ENCODE measurements around the gene GH2.

GH2 gene

DNA sequence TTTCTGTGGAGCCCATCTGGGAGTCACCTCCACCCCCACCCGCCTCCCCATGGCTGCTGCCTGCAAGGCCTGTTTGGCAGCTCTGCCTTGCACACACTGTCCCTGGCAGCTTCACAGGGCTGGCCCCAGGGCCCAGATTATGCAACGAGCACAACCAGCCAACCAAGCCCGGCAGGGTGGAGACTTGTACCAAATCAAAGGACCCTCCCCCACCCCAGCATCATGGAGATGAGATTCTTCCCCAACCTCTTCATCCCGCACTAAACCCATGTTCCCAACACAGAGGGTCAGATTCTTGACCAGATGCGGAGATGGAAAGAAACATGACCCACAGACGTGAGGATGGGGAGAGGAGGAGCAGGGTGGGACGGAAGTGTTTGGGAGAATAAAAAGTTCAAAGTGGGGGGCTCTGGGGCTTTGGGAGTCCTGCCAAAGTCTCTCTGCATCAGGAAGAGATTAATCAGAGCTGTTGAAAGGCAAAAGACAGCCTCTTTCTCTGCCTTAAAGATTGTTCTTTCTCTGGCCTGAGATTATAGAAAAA is 43.0 kb downstream of the GH2 start:
- DNase-seq: no peak

DNA sequence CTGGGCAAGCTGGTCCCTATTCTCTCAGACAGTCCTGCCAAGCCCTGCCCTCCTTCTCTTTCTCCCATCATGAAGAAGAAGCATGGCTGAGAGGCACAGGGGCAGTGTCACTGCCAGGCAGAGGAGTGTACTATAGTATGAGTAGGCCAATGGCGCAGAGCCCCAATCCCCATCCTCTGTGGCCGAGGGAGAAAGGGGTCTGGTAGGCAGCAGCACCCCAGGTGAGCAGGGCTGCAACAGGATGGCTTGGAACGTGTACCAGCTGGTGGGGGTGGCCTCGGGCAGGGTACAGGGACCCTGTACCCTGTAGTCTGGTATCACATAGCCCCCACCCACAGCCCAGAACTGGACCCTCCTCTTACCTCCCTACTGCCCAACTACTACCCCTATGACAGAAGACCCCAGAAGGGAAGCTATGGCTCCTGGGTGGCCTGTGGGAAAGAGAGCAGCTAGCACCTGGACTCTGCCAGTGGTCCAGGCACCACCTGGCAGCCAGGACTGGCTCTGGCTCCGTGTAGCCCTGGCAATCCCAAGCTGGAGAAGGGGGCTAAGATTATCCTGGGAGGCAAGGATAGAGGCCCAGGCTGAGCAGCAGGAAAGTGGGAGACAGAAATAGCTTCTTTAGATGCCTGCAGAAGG is 43.7 kb downstream of the GH2 start:
- no peak for DNase-seq

DNA sequence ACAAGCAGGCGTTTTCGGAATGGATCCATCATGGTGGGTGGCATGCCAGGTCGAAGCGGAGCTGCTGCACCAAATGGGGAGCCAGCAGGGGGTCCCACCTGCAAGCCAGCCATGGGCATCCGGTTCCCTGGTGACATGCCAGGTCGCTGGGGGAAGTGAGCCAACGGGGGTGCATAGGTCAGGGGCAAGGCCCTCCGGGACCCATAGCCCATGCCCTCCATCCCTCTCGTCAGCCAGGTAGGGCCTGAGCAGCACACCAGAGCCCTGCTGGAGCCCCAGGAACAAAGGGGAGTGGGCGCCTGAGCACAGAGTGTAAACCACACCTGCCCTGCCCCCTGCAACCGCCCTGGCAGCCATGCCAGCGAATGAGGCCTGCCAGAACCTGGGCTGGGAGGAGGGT is 44.3 kb downstream of the GH2 start:
- no peak for DNase-seq

DNA sequence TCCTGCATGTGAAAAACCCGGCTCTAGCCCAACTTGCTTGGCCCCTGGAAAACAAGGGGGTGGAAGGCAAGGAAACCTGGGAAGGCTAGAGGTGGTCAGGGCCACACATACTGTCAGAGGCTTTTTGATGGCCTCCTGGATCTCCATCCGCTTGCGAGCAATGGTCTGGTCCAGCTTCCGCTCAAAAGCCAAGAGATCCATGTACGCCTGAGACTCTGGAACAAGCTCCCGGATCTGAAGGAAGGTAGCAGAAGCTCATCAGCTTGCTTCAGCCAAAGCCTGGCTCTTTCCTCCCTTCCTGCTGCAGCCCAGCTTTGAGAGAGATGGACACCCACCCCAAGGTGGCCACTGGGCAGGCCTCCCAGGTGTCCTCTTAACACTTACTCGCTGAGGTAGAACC is 44.9 kb downstream of the GH2 start:
- DNase-seq: no peak

DNA sequence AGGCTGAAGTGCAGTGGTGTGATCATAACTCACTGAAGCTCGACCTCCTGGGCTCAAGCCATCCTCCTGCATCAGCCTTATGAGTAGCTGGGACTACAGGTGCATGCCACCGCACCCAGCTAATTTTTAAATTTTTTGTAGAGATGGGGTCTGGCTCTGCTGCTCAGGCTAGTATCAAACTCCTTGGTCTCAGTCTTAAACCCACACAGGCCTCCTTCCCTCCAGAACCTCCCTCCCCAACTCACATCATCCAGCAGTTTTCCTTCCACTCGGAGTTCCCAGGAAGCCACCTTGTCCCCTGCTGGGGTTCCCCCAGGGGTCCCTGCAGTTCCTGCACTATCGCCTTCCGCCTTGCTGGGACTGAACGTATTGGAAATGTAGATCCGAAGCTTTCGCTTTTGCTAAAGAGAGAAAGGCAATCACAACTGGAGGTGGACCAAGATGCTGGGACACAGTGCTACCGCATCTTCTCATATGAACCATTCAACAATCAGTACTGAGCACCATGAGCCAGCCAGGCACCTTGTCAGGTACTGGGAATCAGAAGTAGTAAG is 46.5 kb downstream of the GH2 start:
- no peak for DNase-seq

DNA sequence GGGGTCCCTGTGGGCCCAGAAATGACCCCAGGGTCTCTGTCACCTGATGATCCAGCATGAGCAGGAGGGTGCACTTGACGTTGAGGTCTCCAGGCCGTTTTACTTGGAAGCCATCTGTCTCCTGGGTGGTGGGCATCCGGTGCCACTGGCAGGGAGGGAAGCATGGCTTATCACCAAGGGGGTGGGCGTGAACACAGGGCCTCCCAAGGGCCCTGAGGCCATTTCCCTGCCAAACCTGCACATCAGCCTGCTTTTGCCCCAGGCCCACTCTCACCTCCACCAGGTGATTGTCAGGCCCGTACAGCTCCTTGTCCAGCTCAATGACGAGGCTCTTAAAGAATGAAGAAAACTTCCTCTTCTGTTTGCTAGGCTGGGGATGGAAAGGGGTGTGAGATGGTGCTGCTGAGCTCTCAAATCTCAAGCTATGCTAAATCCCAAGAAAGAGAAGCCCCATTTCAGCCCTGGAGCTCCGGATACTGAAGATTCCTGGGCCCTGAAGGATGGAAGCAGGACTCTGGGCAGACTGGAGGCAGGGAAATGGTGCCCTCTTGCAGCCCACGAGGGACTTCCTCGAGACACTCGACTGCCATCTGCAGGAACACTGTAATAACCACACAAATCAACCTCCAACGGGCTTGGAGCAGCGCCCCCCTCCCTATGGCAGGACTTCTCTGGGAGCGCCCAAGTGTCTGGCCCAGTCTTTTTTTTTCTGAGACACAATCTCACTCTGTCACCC is 47.1 kb downstream of the GH2 start:
- peak; percentile 52 for DNase-seq

DNA sequence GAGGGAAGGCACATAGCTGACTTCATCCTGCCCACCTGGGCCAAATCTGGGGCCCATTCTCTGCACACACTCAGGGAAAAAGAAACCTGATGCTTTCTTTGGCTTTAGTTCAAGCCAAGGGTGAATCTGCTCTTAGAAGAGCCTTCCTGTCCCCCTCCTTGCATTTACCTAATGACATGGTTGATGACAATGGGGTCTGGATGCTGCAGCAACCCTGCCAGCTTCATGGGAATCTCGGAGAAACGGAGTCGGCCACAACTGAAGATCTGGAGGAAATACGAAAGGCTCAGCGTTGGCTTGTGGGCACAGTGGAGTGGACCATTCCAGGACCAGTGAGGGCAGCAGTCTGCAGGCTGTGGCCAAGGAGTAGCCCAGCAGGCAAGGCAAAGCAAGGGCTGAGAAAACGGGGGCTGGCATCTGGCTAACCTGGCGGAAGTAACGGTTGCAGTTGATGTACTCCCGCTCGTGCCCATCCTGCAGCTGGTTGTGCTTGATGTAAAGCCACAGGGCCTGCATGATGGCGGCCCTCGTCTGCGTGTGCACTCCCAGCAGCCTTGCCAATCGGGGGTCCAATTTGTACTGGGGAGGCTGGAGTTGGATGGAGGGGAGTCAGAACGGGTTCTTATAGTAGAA is 47.9 kb downstream of the GH2 start:
- DNase-seq: no peak

DNA sequence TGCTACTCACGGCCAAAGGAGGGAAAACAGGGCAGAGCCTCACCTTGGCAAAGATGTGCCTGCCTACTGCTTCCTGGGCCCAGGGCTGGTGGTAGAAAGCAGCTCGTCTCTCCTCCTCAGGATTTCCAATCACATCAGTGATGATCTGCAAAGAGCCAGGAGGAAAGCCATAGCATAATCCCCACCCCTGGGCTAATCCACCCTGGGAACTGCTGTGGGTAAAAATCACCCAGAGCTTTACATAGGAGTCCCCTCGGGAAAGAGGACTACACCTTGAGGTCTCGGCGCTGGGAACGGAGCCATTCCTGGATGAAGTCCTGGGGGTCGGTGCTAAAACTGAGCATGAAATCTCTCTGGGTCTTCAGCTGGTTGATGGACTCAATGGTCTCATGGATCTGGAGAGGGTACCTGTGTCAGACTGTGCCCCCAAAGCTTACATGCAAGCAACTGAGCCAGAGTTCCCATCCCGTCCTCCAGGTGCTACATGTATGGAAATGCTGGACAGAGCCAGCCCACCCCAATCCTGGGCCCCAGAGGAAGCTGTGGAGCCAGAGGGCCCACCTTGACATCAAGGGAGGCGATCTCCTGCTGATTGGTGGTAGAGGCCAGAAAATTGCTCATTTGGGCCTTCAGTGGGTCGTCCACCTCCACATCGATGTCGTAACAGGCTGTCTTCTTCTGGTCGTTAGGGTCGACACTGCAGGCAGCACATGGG is 48.6 kb downstream of the GH2 start:
- DNase-seq: no peak

DNA sequence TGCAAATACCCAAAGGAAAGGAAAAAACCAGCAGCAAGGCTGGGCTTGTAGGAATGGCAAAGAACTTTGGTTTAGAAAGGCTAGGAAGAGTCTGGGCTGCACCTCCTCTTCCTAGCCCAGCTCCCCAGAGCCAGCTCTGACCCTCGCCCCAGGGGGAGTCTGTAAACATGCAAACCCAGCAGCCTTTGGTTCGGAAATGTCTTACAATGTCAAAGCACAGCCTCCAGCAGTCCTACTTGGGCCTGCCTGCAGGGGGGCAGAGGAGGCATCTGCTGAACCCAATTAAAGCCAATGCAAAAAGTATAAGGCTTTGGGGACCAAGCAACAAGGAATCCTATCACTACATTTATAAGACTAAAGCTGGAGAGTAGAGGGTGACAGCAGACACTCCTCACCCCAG is 49.3 kb downstream of the GH2 start:
- DNase-seq: no peak

DNA sequence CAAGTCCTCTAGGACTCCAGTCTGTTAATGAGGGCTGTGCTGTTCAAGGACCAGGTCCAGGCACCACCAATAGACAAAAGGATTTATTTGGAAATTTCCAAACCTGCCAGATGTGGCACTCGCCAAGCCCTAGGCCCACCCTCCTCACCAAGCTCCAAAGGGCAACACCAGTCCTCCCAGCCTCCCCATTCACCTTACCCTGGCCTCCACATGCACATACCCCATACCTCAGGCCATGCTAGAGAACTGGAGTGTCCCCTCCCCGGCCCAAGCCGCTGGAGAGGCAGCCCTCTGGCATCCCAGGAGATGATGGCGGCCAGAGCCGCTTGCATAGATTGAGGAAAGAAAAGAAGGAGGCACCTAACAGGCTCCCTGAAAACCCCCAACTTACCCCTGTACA is 49.7 kb downstream of the GH2 start:
- no peak for DNase-seq

DNA sequence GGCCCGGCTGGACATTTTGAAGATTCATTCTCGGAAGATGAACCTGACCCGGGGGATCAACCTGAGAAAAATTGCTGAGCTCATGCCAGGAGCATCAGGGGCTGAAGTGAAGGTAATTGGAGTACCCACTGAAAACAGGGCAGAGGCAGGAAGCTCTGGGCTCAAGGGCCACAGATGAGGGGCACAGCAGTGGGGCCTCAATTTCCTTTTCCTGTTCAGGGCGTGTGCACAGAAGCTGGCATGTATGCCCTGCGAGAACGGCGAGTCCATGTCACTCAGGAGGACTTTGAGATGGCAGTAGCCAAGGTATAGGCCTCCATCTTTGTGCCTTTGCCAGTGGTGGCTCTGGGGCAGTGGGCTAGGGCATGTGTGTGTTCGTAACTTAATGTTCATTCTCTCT is 50.2 kb downstream of the GH2 start:
- no peak for DNase-seq

DNA sequence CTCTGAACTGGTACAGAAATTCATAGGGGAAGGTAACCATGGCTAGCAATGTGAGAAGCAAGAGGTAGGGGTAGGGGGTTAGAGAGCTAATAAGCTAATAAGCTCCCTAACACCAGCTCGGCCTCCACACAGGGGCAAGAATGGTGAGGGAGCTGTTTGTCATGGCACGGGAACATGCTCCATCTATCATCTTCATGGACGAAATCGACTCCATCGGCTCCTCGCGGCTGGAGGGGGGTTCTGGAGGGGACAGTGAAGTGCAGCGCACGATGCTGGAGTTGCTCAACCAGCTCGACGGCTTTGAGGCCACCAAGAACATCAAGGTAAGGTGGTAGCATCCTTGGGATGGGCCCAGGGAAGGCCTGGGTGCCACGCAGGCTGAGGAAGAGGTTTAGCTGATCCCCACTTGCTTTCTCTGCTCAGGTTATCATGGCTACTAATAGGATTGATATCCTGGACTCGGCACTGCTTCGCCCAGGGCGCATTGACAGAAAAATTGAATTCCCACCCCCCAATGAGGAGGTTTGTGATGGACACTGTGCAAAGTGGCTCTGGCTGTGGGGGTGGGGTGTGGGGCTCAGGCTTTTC is 50.7 kb downstream of the GH2 start:
- no peak for DNase-seq

DNA sequence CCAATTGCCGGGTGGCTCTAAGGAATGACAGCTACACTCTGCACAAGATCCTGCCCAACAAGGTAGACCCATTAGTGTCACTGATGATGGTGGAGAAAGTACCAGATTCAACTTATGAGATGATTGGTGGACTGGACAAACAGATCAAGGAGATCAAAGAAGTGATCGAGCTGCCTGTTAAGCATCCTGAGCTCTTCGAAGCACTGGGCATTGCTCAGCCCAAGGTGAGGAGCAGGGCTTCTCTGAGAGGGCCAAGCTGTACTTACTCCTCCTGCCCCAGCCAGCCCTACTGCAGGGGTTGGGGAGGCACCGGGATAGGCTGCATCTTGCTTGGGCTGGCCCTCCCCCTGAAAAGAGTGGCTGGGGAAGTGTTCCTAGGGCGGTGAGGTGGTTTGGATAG is 51.5 kb downstream of the GH2 start:
- no peak for DNase-seq
